K562 (cell line): ENCODE results near the gene LRP1B. TPM values are rescaled to one million over a fixed set of nuclear protein-coding genes. Genes with fewer than 3 reads are reported as not detected.

Experiments used
- ATAC-seq: fragments of 200-7000 bp; cut with Tn5 transposase; 3 replicates; pipeline ENCODE4 v1.9.1; 2020; ENCODE audit warnings: moderate library complexity
- BruUV-seq: library from RNA; stranded (reverse); fragments of 400-500 nt; replicated peaks from 2 replicates; lab custom pipeline; 2021; lab: Mats Ljungman, UMichigan
- CTCF ChIA-PET: fragments of 300-600 bp; formaldehyde crosslinking; extraction: SDS; loops from one replicate; lab custom pipeline; 2021; ENCODE audit warnings: low intra/inter-chr PET ratio; lab: Yijun Ruan, JAX
- POLR2A ChIA-PET: fragments of 300-600, 350-650 bp; sonication (Branson Sonifier 250); formaldehyde crosslinking; extraction: SDS; loops from one replicate; lab custom pipeline; 2021; ENCODE audit warnings: antibody characterized with exemption, inconsistent platforms; lab: Yijun Ruan, JAX
- DNase-seq, 4 experiments: peaks; one replicate each; pipeline versions ENCODE4 v3.0.0 to v3.0.0-alpha.2; 2011 to 2018; ENCODE audit warnings: low spot score in 3 of 4, mixed read lengths in 3 of 4; ENCODE audit errors: extremely low read depth in 1 of 4
- FAIRE-seq: peaks from 2 replicates; lab custom pipeline; 2011; peaks lifted over from hg19 to GRCh38; lab: Jason Lieb, UNC
- H2AFZ ChIP-seq: 2 replicates; pipeline ENCODE4 v1.6.0; 2011; ENCODE audit warnings: low read depth, low read length, control low read depth, inconsistent platforms
- H3K27ac ChIP-seq: fragments of 200-600 bp; 3 replicates; pipeline ENCODE4 v1.8.0; 2011; ENCODE audit warnings: low read depth, mild to moderate bottlenecking, control low read depth, inconsistent platforms, low read length, moderate library complexity, mixed read lengths; ENCODE audit errors: extremely low read depth
- H3K27me3 ChIP-seq, 2 experiments: fragments of 300-600 bp in 1 of 2; 2 replicates in 1 of 2; 3 replicates in 1 of 2; pipeline versions ENCODE4 v1.6.0 to v1.8.0; 2011; ENCODE audit warnings: inconsistent platforms in 2 of 2, low read length in 2 of 2, mild to moderate bottlenecking in 1 of 2, mixed read lengths in 1 of 2, moderate library complexity in 1 of 2; ENCODE audit not compliant: control insufficient read depth in 2 of 2, insufficient read depth in 2 of 2
- H3K36me3 ChIP-seq: fragments of 300-600 bp; 3 replicates; pipeline ENCODE4 v1.8.0; 2011; ENCODE audit warnings: mild to moderate bottlenecking, low read length, inconsistent platforms; ENCODE audit not compliant: control insufficient read depth, insufficient read depth
- H3K4me1 ChIP-seq, 2 experiments: fragments of 200-600 bp in 1 of 2; replicated peaks in 1 of 2; 2 replicates in 1 of 2; 3 replicates in 1 of 2; pipeline versions ENCODE4 v1.5.1 to v1.8.0; 2011; ENCODE audit warnings: inconsistent platforms in 2 of 2, low read length in 2 of 2, mild to moderate bottlenecking in 1 of 2, mixed read lengths in 1 of 2, moderate library complexity in 1 of 2; ENCODE audit not compliant: control insufficient read depth in 2 of 2, insufficient read depth in 2 of 2
- H3K4me2 ChIP-seq: 2 replicates; pipeline ENCODE4 v1.6.1; 2011; ENCODE audit warnings: low read length, control low read depth, inconsistent platforms, mixed read lengths; ENCODE audit not compliant: insufficient read depth
- H3K4me3 ChIP-seq: fragments of 200-600 bp; sonication (generic), shearing (Covaris generic); 2 replicates; pipeline ENCODE4 v1.5.1; 2016; ENCODE audit warnings: control low read depth, inconsistent platforms
- H3K79me2 ChIP-seq: fragments of 200-600 bp; 3 replicates; pipeline ENCODE4 v1.8.0; 2011; ENCODE audit warnings: low read length, inconsistent platforms; ENCODE audit not compliant: control insufficient read depth, insufficient read depth
- H3K9ac ChIP-seq, 2 experiments: 2 replicates each; pipeline versions ENCODE4 v1.6.0 to v1.6.1; 2011; ENCODE audit warnings: low read depth in 2 of 2, low read length in 2 of 2, control low read depth in 1 of 2, inconsistent platforms in 1 of 2, mild to moderate bottlenecking in 1 of 2, mixed read lengths in 1 of 2; ENCODE audit not compliant: insufficient read depth in 1 of 2
- H3K9me1 ChIP-seq: one replicate; pipeline ENCODE4 v1.6.0; 2011; ENCODE audit warnings: inconsistent platforms, mild to moderate bottlenecking, low read length, moderate library complexity; ENCODE audit not compliant: control insufficient read depth, insufficient read depth
- H3K9me3 ChIP-seq: replicated peaks from 2 replicates; pipeline ENCODE4 v1.5.1; 2011; ENCODE audit warnings: low read depth, low read length, inconsistent platforms; ENCODE audit not compliant: control insufficient read depth, insufficient read depth
- H4K20me1 ChIP-seq: replicated peaks from 2 replicates; pipeline ENCODE4 v1.6.1; 2011; ENCODE audit warnings: low read length, inconsistent platforms, mixed read lengths; ENCODE audit not compliant: control insufficient read depth, insufficient read depth
- CHCHD3 ChIP-seq: fragments of 250-450 bp; sonication (Bioruptor Pico); IDR thresholded peaks from 2 replicates; pipeline ENCODE4 v2.1.2; 2022; ENCODE audit warnings: mild to moderate bottlenecking
- ELF2 ChIP-seq: fragments of 250-450 bp; sonication (Bioruptor Pico); IDR thresholded peaks from 2 replicates; pipeline ENCODE4 v1.5.0; 2021; ENCODE audit warnings: mild to moderate bottlenecking
- HOXB6 ChIP-seq: fragments of 250-450 bp; sonication (Bioruptor Pico); IDR thresholded peaks from 2 replicates; pipeline ENCODE4 v1.5.1; 2022; ENCODE audit warnings: mild to moderate bottlenecking, borderline replicate concordance
- IRF9 ChIP-seq: fragments of 450-650 bp; IDR thresholded peaks from 2 replicates; pipeline ENCODE4 v1.6.1; 2016; ENCODE audit warnings: missing biosample characterization, missing genetic modification characterization
- KAT7 ChIP-seq: sonication (generic); formaldehyde crosslinking; IDR thresholded peaks from 2 replicates; pipeline ENCODE4 v1.8.0; 2022; ENCODE audit warnings: missing genetic modification reagents, mild to moderate bottlenecking, borderline replicate concordance
- KDM1A ChIP-seq, 2 experiments: fragments of 450-650 bp; IDR thresholded peaks; 2 replicates each; pipeline ENCODE4 v1.6.1; 2016; ENCODE audit warnings: mild to moderate bottlenecking in 2 of 2
- OTX1 ChIP-seq: fragments of 450-650 bp; formaldehyde crosslinking; IDR thresholded peaks from 2 replicates; pipeline ENCODE4 v1.4.0; 2022; ENCODE audit warnings: mild to moderate bottlenecking
- PHB ChIP-seq: fragments of 250-450 bp; sonication (Bioruptor Pico); IDR thresholded peaks from 2 replicates; pipeline ENCODE4 v1.5.0; 2021
- RHOXF2B ChIP-seq: fragments of 250-450 bp; sonication (Bioruptor Pico); conservative IDR thresholded peaks from 2 replicates; pipeline ENCODE4 v1.5.1; 2021
- USF1 ChIP-seq: sonication (generic); formaldehyde crosslinking; IDR thresholded peaks from 2 replicates; pipeline ENCODE4 v1.9.0; 2022; ENCODE audit warnings: mild to moderate bottlenecking, missing genetic modification reagents
- YBX1 ChIP-seq: fragments of 450-650 bp; IDR thresholded peaks from 2 replicates; pipeline ENCODE4 v1.7.1; 2016; ENCODE audit warnings: mild to moderate bottlenecking
- ZFPM2 ChIP-seq: fragments of 250-450 bp; sonication (Bioruptor Pico); IDR thresholded peaks from 2 replicates; pipeline ENCODE4 v1.5.1; 2022; ENCODE audit warnings: mild to moderate bottlenecking
- ZNF436 ChIP-seq: fragments of 250-450, 450-650 bp; sonication (Bioruptor Pico); formaldehyde crosslinking; IDR thresholded peaks from 2 replicates; pipeline ENCODE4 v1.7.0; 2020; ENCODE audit warnings: mild to moderate bottlenecking
- WGBS: fragments of 100-300 bp; shearing (Covaris generic); methylation state at CpG from one replicate; pipeline ENCODE4 v1.1.6; 2016; ENCODE audit warnings: low coverage, mixed read lengths; ENCODE audit not compliant: insufficient coverage; ENCODE audit errors: missing lambda C conversion rate; 5-methylcytosine and 5-hydroxymethylcytosine counted together
- in situ Hi-C: fragments of 300-500 bp; cut with MboI; formaldehyde crosslinking; loops from 4 replicates; pipeline ENCODE4 v1.15.0; 2018; ENCODE audit warnings: inconsistent platforms, mixed read lengths
- intact Hi-C: fragments of 100-400 bp; cut with micrococcal nuclease; formaldehyde crosslinking; loops from 2 replicates; pipeline ENCODE4 v1.14.2; 2022
- polyA plus RNA-seq, 8 experiments: library from polyadenylated mRNA; depleted of rRNA in 4 of 8; stranded (reverse) in 5 of 8; unstranded in 3 of 8; fragments of >200 nt; fragmentation: Nextera tagmentation in 2 of 8; fragmentation: Illumina TruSeq in 1 of 8; extraction: Ambion mirVana in 2 of 8; extraction: Trizol in 1 of 8; gene quantifications; 2 replicates each; pipeline versions ENCODE4 v1.2.1 to v1.2.3, GENCODE V29; 2011 to 2014; ENCODE audit warnings: inconsistent platforms in 1 of 8, missing spikeins in 1 of 8
- total RNA-seq, 7 experiments: library from RNA; depleted of rRNA in 6 of 7; stranded (reverse); fragments of >200 nt in 6 of 7; fragmentation: Illumina TruSeq in 2 of 7; extraction: Trizol in 2 of 7; gene quantifications; 2 replicates each; pipeline versions ENCODE4 v1.2.1 to v1.2.3, GENCODE V29; 2011 to 2021; ENCODE audit warnings: low replicate concordance in 1 of 7

LRP1B gene
- total and polyA plus RNA-seq, 9 of the 15 experiments (the other 6 are each of a cell fraction or from before 2014, with no cell fraction given): not detected

GRCh38 chr2:140567734-140568133 is 1563.1 kb downstream of the LRP1B start:
- ChIA-PET POLR2A (no interaction called here), CTCF (no interaction called here)
- no peak for FAIRE-seq
- Histone ChIP-seq H3K4me3 (no peak overlapping the region), H3K79me2 (no peaks in the 10 kb centered on the region), H3K9ac (no peak overlapping the region), H2AFZ (no peak overlapping the region), H3K27me3 (no peaks in the 10 kb centered on the region), H3K27ac (no peak overlapping the region), H4K20me1 (no peaks in the 10 kb centered on the region), H3K4me1 (no peaks in the 10 kb centered on the region), H3K9me1 (no peaks in the 10 kb centered on the region), H3K4me2 (no peak overlapping the region), H3K36me3 (no peaks in the 10 kb centered on the region), H3K9me3 (no peaks in the 10 kb centered on the region)
- WGBS: 0% methylated on average over 2 of the region's 2 CpGs
- BruUV-seq: no TSS peak
- no peak for DNase-seq
- TF ChIP-seq YBX1 (no peak), ELF2 (CRISPR knock-in tag) (no peak)
- intact Hi-C loops: no loop called here
- in situ Hi-C loops: no loop called here
- no peak for ATAC-seq

- H3K4me3 ChIP-seq: no peak overlapping the region
- H3K4me1 ChIP-seq: no peaks in the 10 kb centered on the region
- DNase-seq (no peak), FAIRE-seq (no peak), ATAC-seq (no peak)
- 0% methylated on average over 3 of the region's 3 CpGs for WGBS
- H4K20me1 ChIP-seq: no peaks in the 10 kb centered on the region
- no peaks in the 10 kb centered on the region for H3K27me3 ChIP-seq
- no peak overlapping the region for H3K4me2 ChIP-seq
- CTCF ChIA-PET: no interaction called here
- in situ Hi-C loops: no loop called here
- H3K9ac ChIP-seq: no peak overlapping the region
- no peaks in the 10 kb centered on the region for H3K36me3 ChIP-seq
- H3K9me3 ChIP-seq: no peaks in the 10 kb centered on the region
- H3K27ac ChIP-seq: no peak overlapping the region
- H3K79me2 ChIP-seq: no peaks in the 10 kb centered on the region
- no peak overlapping the region for H2AFZ ChIP-seq
- H3K9me1 ChIP-seq: no peaks in the 10 kb centered on the region
- intact Hi-C loops: no loop called here
- no TSS peak for BruUV-seq
- POLR2A ChIA-PET: no interaction called here
- TF ChIP-seq PHB: no peak
- no peak for TF ChIP-seq USF1 (CRISPR knock-in tag)
- TF ChIP-seq ZFPM2 (CRISPR knock-in tag): no peak
- TF ChIP-seq CHCHD3 (CRISPR knock-in tag): no peak
- no peak for TF ChIP-seq HOXB6 (CRISPR knock-in tag)
- no peak for TF ChIP-seq KDM1A (IDR thresholded peaks at IDR 0.05)
- no peak for TF ChIP-seq RHOXF2B (CRISPR knock-in tag)
- TF ChIP-seq KAT7 (CRISPR knock-in tag): no peak
- no peak for TF ChIP-seq IRF9
- no peak for TF ChIP-seq OTX1 (CRISPR knock-in tag)
- no peak for TF ChIP-seq ZNF436 (CRISPR knock-in tag)
Measured at GRCh38 chr2:140565756-140566155, 1565.1 kb downstream of the LRP1B start.
